ENCODE measurements around the gene MZB1. TPM values are rescaled to one million over a fixed set of nuclear protein-coding genes. Genes with fewer than 3 reads are reported as not detected.

Gene MZB1
- polyA plus RNA-seq, 3 donors: 0.67 to 1.1 (median 0.83) TPM

GRCh38 chr5:139383275-139383992, 6.3 kb downstream of the MZB1 start, which contains the start of gene SLC23A1:
SLC23A1 (minus strand) TSS chr5:139383297; CDS start chr5:139383253, 44 bp downstream.
- DNase-seq (ENCODE audit: extremely low read depth in 1 of 11, low read depth in 9 of 11, low spot score in 4 of 11): no peak

- DNase-seq (ENCODE audit: extremely low read depth in 1 of 11, low read depth in 9 of 11, low spot score in 4 of 11): no peak
Observed at GRCh38 chr5:139382807-139383206, 6.9 kb downstream of the MZB1 start.

GRCh38 chr5:139381837-139382761, 7.6 kb downstream of the MZB1 start:
- DNase-seq (ENCODE audit: extremely low read depth in 1 of 11, low read depth in 9 of 11, low spot score in 4 of 11): no peak

- DNase-seq (ENCODE audit: extremely low read depth in 1 of 11, low read depth in 9 of 11, low spot score in 4 of 11): no peak
Observed at GRCh38 chr5:139379626-139380449, 9.9 kb downstream of the MZB1 start.

GRCh38 chr5:139378941-139379361, 10.8 kb downstream of the MZB1 start:
- no peak for DNase-seq (ENCODE audit: extremely low read depth in 1 of 11, low read depth in 9 of 11, low spot score in 4 of 11)

- no peak for DNase-seq (ENCODE audit: extremely low read depth in 1 of 11, low read depth in 9 of 11, low spot score in 4 of 11)
Observed at GRCh38 chr5:139378101-139378825, 11.4 kb downstream of the MZB1 start.

- no peak for DNase-seq (ENCODE audit: extremely low read depth in 1 of 11, low read depth in 9 of 11, low spot score in 4 of 11)
Observed at GRCh38 chr5:139377226-139377625, 12.5 kb downstream of the MZB1 start.

GRCh38 chr5:139376364-139376763, 13.3 kb downstream of the MZB1 start:
- DNase-seq (ENCODE audit: extremely low read depth in 1 of 11, low read depth in 9 of 11, low spot score in 4 of 11): no peak

GRCh38 chr5:139374909-139375308, 14.8 kb downstream of the MZB1 start:
- DNase-seq (ENCODE audit: extremely low read depth in 1 of 11, low read depth in 9 of 11, low spot score in 4 of 11): no peak

GRCh38 chr5:139371482-139372435, 18.0 kb downstream of the MZB1 start:
- no peak for DNase-seq (ENCODE audit: extremely low read depth in 1 of 11, low read depth in 9 of 11, low spot score in 4 of 11)

- DNase-seq (ENCODE audit: extremely low read depth in 1 of 11, low read depth in 9 of 11, low spot score in 4 of 11): no peak
Observed at GRCh38 chr5:139369181-139369580, 20.5 kb downstream of the MZB1 start.

GRCh38 chr5:139368613-139369012, 21.1 kb downstream of the MZB1 start:
- no peak for DNase-seq (ENCODE audit: extremely low read depth in 1 of 11, low read depth in 9 of 11, low spot score in 4 of 11)

- DNase-seq (ENCODE audit: extremely low read depth in 1 of 11, low read depth in 9 of 11, low spot score in 4 of 11): no peak
Observed at GRCh38 chr5:139364466-139364865, 25.2 kb downstream of the MZB1 start.

GRCh38 chr5:139363937-139364336, 25.8 kb downstream of the MZB1 start:
- DNase-seq (ENCODE audit: extremely low read depth in 1 of 11, low read depth in 9 of 11, low spot score in 4 of 11): no peak

GRCh38 chr5:139361835-139362429, 27.8 kb downstream of the MZB1 start:
- no peak for DNase-seq (ENCODE audit: extremely low read depth in 1 of 11, low read depth in 9 of 11, low spot score in 4 of 11)

GRCh38 chr5:139360384-139360783, 29.3 kb downstream of the MZB1 start:
- DNase-seq (ENCODE audit: extremely low read depth in 1 of 11, low read depth in 9 of 11, low spot score in 4 of 11): no peak

- DNase-seq (ENCODE audit: extremely low read depth in 1 of 11, low read depth in 9 of 11, low spot score in 4 of 11): no peak
Observed at GRCh38 chr5:139358064-139358463, 31.6 kb downstream of the MZB1 start.

Measured in renal cortex interstitium (tissue), 11 donors.